Spinal cord (tissue), 10 donors: ENCODE data around the gene FANCC. TPM values are rescaled to one million over a fixed set of nuclear protein-coding genes. Genes with fewer than 3 reads are reported as not detected.

Experiments used
- DNase-seq, 6 donors: peaks; one replicate each; pipeline versions ENCODE4 v3.0.0 to v3.0.0-alpha.2; 2013 to 2015; ENCODE audit warnings: low spot score in 6 of 6, low read depth in 4 of 6
- H3K27ac ChIP-seq: one replicate; pipeline ENCODE4 v1.5.1; 2013; ENCODE audit warnings: low read depth, low read length, control low read depth
- H3K27me3 ChIP-seq: one replicate; pipeline ENCODE4 v1.6.1; 2013; ENCODE audit warnings: low read length; ENCODE audit not compliant: control insufficient read depth, insufficient read depth
- H3K36me3 ChIP-seq: one replicate; pipeline ENCODE4 v1.6.1; 2013; ENCODE audit warnings: low read length; ENCODE audit not compliant: control insufficient read depth, insufficient read depth
- H3K4me1 ChIP-seq: one replicate; pipeline ENCODE4 v1.6.1; 2013; ENCODE audit warnings: low read length; ENCODE audit not compliant: control insufficient read depth, insufficient read depth
- H3K4me3 ChIP-seq: one replicate; pipeline ENCODE4 v1.5.1; 2013; ENCODE audit warnings: low read depth, low read length, control low read depth
- H3K9me3 ChIP-seq: one replicate; pipeline ENCODE4 v1.6.1; 2013; ENCODE audit warnings: low read length; ENCODE audit not compliant: control insufficient read depth, insufficient read depth
- WGBS: methylation state at CpG from one replicate; pipeline ENCODE4 v1.1.5; 2013; ENCODE audit warnings: missing lambda C conversion rate; ENCODE audit not compliant: insufficient coverage; 5-methylcytosine and 5-hydroxymethylcytosine counted together
- polyA plus RNA-seq, 2 donors: library from polyadenylated mRNA; unstranded; fragments of 120-200 nt; gene quantifications; one replicate each; pipeline ENCODE4 v1.2.1, GENCODE V29; 2013; ENCODE audit not compliant: insufficient read length in 2 of 2
- total RNA-seq, 2 donors: library from RNA; depleted of rRNA in 1 of 2; stranded (reverse); fragments of 120-200 nt in 1 of 2; fragments of >200 nt in 1 of 2; gene quantifications; one replicate each; pipeline versions ENCODE4 v1.2.3 to v1.2.4, GENCODE V29; 2013 to 2014
- donor health status: healthy.

FANCC gene
- total and polyA plus RNA-seq, 4 donors: 14.1 to 16.6 (median 15.3) TPM

DNA sequence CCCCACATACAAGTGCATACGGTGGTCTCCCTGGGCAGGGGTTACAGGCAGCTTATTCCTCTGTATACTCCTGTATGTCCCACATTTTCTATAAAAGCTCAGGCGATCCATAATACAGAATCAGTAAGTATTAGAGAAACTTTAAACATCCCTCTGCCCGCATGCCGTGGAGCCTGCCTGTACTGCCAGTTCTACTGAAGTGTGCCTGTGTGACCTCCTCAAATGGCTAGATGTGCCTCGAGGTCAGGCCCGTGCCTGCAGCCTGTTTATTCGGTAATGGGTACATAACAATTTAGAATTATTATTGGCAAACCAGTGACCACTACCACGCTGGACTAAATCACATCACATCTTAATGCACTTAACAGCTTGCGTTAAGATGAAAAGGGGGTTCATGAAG is 190.8 kb downstream of the FANCC start:
- DNase-seq: no peak
- 84% methylated on average over 5 of the region's 9 CpGs for WGBS
- Histone ChIP-seq H3K27ac (no peak overlapping the region), H3K36me3 (peaks cover 2% of the 10 kb centered on the region), H3K9me3 (no peaks in the 10 kb centered on the region), H3K4me1 (peaks cover 14% of the 10 kb centered on the region), H3K27me3 (no peaks in the 10 kb centered on the region), H3K4me3 (no peak overlapping the region)

DNA sequence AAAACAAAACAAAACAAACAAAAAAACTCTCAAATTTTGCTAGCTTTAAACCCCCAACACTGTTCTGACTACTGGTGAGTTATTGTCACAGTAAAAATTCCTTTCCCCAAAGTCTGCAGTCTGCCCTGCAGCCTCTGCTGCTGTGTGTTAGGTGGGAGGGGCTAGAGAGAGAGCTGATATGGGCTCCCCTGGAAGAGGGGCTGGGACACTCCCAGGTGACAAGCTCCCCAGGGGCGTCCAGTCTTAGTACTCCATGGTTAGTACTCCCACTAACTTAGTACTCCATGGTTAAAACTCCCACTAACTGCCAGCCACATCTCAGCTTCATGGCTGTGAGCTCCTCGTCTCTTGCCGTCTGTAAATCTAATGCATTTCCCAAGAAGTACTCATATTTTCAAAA is 191.9 kb downstream of the FANCC start:
- no CpG with 5 or more reads among the region's 3 CpGs for WGBS
- Histone ChIP-seq H3K27ac (no peak overlapping the region), H3K9me3 (no peaks in the 10 kb centered on the region), H3K4me1 (peaks cover 13% of the 10 kb centered on the region), H3K36me3 (peaks cover 2% of the 10 kb centered on the region), H3K4me3 (no peak overlapping the region), H3K27me3 (no peaks in the 10 kb centered on the region)
- no peak for DNase-seq

DNA sequence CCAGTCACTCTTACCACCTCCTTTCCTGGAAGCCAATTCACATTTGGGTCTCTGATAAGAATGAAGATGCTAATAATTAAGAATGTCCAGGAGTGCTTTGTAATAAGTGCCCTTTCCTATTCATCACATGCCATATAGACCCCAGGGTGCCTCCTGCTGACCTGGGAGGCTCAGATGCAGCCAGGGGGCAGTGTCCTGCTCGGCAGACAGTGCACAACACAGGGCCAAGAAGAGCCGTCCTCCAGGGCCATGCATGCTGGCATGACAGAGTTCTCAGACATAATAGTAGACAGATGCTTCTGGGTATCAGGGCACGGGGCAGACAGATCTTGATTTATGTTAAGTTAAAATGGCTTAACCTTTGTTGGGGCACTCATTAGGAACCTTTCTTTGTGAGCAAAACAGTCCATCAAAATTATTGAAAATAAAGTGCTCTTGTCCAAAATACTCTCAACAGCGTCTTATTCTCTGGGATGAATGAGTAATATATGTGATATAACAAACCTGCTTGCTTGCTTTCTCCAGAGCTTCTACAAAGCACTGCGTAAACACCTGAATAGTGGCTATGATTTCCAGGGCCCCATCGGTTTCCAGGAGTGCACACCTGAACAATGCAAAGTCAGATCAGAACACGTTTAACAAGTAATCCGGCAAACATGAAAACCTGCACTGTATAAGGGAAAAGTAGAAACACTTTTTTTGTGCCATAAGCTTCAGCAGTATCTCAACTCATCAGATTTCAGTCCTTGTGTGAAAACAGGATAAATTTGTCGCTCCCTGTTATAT is 192.7 kb downstream of the FANCC start:
- Histone ChIP-seq H3K9me3 (no peaks in the 10 kb centered on the region), H3K4me3 (no peak overlapping the region), H3K27me3 (no peaks in the 10 kb centered on the region), H3K36me3 (peaks cover 2% of the 10 kb centered on the region), H3K27ac (no peak overlapping the region), H3K4me1 (peaks cover 13% of the 10 kb centered on the region)
- WGBS: 59% methylated on average over 6 of the region's 9 CpGs
- DNase-seq: no peak

DNA sequence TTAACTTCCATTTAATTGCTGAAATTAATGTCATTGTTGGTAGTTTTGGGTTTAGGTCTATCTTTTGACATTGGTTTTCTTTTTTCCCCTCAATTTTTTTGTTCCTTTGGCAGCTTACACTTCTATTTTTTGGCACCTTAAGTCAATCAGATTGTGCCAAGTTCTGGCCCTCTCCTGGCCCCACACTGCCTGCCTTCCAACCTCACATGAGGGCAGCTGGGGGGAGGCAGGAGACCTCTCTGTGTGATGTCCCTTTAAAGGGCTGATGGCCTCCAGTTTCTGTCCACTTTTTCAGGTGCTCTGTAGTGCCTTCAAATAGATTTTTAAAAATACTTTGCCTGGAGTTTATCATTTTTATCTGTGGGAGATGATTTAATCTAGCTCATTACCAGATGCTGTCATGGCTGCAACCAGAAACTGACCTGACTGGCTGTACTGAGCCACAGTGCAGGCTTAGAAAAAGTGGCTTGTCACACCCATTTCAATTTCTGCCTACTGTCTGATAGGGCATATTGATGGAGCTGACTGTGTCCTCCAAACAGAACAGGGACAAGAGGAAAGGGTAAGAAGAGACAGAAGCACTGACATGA is 196.6 kb downstream of the FANCC start:
- Histone ChIP-seq H3K4me3 (no peak overlapping the region), H3K27ac (no peak overlapping the region), H3K4me1 (peaks cover 3% of the 10 kb centered on the region), H3K9me3 (no peaks in the 10 kb centered on the region), H3K36me3 (peaks cover 2% of the 10 kb centered on the region), H3K27me3 (no peaks in the 10 kb centered on the region)
- DNase-seq: no peak

DNA sequence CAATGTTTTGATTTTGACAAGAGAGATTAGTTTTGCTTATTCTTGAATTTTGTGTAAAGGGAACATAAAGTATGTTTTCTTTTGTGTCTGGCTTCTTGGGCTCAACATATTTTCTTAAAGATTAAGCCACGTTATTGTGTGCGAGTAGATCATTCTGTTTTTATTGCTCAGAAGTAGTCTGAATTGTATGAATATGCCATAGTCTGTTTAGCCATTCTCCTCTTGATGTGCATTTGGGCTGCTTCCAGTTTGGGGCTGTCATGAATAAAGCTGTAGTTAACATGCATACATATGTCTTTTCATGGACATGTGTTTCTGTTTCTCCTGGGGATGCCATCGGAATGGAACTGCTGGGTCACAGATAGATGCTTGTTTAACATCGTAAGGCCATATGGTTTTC is 198.9 kb downstream of the FANCC start:
- H3K27me3 ChIP-seq: no peaks in the 10 kb centered on the region
- H3K36me3 ChIP-seq: peaks cover 2% of the 10 kb centered on the region
- H3K4me3 ChIP-seq: no peak overlapping the region
- H3K27ac ChIP-seq: no peak overlapping the region
- peaks cover 3% of the 10 kb centered on the region for H3K4me1 ChIP-seq
- peak in 1 of 6 donors; percentile 91 for DNase-seq
- 61% methylated on average over 2 of the region's 4 CpGs for WGBS
- H3K9me3 ChIP-seq: no peaks in the 10 kb centered on the region

DNA sequence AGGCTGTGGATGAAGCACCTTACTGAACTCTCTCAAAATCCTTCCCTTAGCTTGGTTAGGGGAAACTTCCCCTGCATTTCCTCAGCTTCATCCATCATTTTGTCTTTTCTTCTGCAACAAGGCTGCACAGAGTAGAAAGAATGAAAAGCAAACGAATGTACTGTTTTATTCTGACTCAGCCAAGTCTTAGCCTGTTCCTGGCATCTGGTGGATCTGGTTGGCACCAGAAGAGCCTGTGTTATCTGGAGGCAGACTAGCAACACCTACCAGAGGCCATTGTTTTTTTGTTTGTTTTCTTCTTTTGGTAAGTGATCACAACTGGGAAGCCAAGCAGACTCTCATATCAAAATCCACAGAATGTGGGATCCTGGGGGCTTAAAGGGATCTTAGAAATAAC is 200.7 kb downstream of the FANCC start:
- peaks cover 6% of the 10 kb centered on the region for H3K4me1 ChIP-seq
- no peak overlapping the region for H3K4me3 ChIP-seq
- no peaks in the 10 kb centered on the region for H3K27me3 ChIP-seq
- H3K27ac ChIP-seq: no peak overlapping the region
- H3K9me3 ChIP-seq: no peaks in the 10 kb centered on the region
- 50% methylated on average over 1 of the region's 1 CpG for WGBS
- H3K36me3 ChIP-seq: peaks cover 10% of the 10 kb centered on the region
- DNase-seq: no peak

DNA sequence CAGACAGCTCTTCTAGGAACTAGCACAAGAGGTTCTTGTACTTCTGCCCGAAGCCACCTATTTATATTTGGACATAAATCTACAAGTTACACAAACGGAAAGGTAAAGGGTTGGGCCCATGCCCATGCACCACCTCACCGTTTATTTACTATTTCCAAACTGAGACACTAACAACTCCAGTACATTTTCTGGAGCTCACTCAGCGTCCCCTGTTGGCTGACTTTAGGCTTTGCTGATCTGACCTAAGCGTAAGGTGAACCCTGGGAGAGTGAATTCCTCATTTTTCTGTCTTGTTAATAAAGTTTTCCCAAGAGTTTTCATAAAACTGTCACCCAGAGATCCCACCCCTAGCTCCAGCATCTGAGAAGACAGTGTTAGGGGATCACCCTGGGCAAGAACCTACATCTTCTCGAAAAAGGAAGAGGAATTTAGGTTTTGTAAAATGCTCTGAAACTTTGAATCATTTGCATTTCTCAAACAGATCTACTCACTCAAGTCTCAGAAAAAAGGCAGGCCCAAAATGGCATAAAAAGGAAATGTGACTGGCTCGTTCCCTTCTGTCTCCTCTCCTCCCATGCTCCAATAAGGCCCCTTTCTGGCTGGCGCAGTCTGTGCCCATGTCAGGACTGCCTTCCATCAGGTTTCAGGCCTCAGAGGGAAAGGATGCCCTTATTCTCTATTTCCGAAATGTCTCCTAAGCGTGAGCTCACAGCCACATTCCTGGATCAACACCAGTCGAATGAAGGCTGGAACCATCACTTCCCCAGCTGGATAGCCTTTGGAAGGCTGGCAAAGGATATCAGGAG is 201.3 kb downstream of the FANCC start:
- Histone ChIP-seq H3K27ac (no peak overlapping the region), H3K4me1 (peaks cover 12% of the 10 kb centered on the region), H3K9me3 (no peaks in the 10 kb centered on the region), H3K27me3 (no peaks in the 10 kb centered on the region), H3K36me3 (peaks cover 17% of the 10 kb centered on the region), H3K4me3 (no peak overlapping the region)
- WGBS: 80% methylated on average over 6 of the region's 11 CpGs
- DNase-seq: no peak

DNA sequence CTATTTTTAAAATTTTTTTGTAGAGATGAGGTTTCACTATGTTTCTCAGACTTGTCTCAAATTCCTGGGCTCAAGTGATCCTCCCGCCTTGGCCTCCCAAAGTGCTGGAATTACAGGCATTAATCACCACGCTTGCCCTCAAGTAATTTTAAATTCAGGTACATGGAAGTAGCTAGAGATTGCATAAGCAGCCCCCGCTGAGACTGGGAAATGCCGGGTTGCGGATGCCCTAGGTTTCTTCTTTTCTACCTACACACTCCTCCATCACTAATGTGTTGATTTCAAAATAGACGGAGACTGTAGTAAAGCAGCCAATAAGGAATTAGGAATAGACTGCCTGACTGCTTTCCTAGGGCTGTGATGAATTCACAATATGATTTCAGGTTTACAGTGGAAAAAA is 202.4 kb downstream of the FANCC start:
- DNase-seq: no peak
- Histone ChIP-seq H3K27ac (no peak overlapping the region), H3K4me1 (peaks cover 14% of the 10 kb centered on the region), H3K36me3 (peaks cover 21% of the 10 kb centered on the region), H3K27me3 (no peaks in the 10 kb centered on the region), H3K9me3 (no peaks in the 10 kb centered on the region), H3K4me3 (no peak overlapping the region)
- 86% methylated on average over 1 of the region's 6 CpGs for WGBS

DNA sequence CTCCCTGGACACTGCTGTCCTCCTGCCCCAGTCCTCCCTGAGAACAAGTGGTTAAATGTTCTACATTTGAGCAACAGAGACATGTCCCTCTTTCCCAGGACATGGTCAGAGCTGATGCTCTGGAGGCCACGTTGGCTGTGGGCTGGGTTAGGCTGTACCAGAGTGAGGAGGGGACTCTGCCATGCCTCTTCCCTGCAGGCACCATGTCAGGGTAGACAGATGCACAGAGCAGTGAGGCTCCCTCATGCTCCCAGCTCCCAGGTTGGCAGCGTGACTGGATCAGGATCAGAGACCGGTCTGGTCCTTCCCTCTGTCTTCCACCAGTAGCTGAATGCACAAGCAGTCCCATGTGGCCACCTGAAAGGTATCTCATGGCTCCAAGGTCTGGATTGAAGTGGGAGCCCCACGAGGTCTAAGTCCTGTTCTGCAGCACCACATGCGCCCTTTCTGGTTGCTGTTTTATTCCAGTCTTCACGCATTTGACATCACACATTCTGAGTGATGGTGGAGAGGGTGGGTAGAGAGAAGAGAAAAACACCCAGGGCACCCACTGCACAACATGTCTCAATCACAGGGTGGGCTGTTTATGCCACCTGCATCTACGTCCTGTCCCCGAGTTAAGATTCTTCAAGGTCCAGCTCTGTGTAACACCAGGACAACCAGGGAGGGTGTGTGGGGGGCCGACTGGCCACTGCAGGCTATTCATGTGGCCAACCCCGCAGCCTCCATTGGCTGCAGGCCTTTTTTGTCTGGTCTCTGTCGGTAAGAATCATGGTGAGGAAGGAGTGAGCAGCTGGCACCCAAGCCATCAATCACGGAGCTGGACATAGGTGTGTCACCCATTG is 204.9 kb downstream of the FANCC start:
- Histone ChIP-seq H3K9me3 (no peaks in the 10 kb centered on the region), H3K4me3 (no peak overlapping the region), H3K27ac (no peak overlapping the region), H3K27me3 (no peaks in the 10 kb centered on the region), H3K36me3 (peaks cover 24% of the 10 kb centered on the region), H3K4me1 (peaks cover 20% of the 10 kb centered on the region)
- WGBS: 78% methylated on average over 11 of the region's 12 CpGs
- DNase-seq: no peak
